OCI-LY3 (cell line): ENCODE measurements around the gene TTC39B.

Experiments
- H2AFZ ChIP-seq: fragments of 200-600, 300-600 bp; shearing (Covaris generic); 2 replicates; pipeline ENCODE4 v1.6.0; 2014; ENCODE audit warnings: antibody characterized with exemption, low read depth, low read length
- H3K27ac ChIP-seq: fragments of 200-600, 300-600 bp; sonication (generic); 2 replicates; pipeline ENCODE4 v1.5.1; 2014; ENCODE audit warnings: mild to moderate bottlenecking, low read length, moderate library complexity, mixed read lengths
- H3K27me3 ChIP-seq: fragments of 200-600, 300-600 bp; sonication (generic); 2 replicates; pipeline ENCODE4 v1.6.1; 2014; ENCODE audit warnings: low read depth, low read length, mixed read lengths
- H3K36me3 ChIP-seq: fragments of 200-600, 300-600 bp; sonication (generic); replicated peaks from 2 replicates; pipeline ENCODE3; 2014; ENCODE audit warnings: low read depth, low read length, mixed read lengths
- H3K4me1 ChIP-seq: fragments of 300-600, 200-600 bp; sonication (generic); 2 replicates; pipeline ENCODE4 v1.6.1; 2014; ENCODE audit warnings: low read length, mixed read lengths
- H3K4me2 ChIP-seq: fragments of 200-600, 300-600 bp; sonication (generic); 2 replicates; pipeline ENCODE4 v1.6.1; 2014; ENCODE audit warnings: low read length, mixed read lengths
- H3K4me3 ChIP-seq: fragments of 300-600, 200-600 bp; sonication (generic); 2 replicates; pipeline ENCODE4 v1.5.1; 2014; ENCODE audit warnings: antibody characterized with exemption, mild to moderate bottlenecking, low read length, moderate library complexity
- H3K79me2 ChIP-seq: fragments of 300-600, 200-600 bp; shearing (Covaris generic); 2 replicates; pipeline ENCODE4 v1.6.1; 2014; ENCODE audit warnings: mild to moderate bottlenecking, low read length, mixed read lengths
- H3K9ac ChIP-seq: fragments of 300-600, 200-600 bp; shearing (Covaris generic); 2 replicates; pipeline ENCODE4 v1.6.0; 2014; ENCODE audit warnings: mild to moderate bottlenecking, low read length, moderate library complexity
- H3K9me3 ChIP-seq: fragments of 200-600, 300-600 bp; shearing (Covaris generic); 2 replicates; pipeline ENCODE4 v1.6.1; 2014; ENCODE audit warnings: low read length, mixed read lengths; ENCODE audit not compliant: insufficient read depth
- H4K20me1 ChIP-seq: fragments of 200-600, 300-600 bp; sonication (generic); 2 replicates; pipeline ENCODE4 v1.6.1; 2016; ENCODE audit warnings: low read length, mixed read lengths; ENCODE audit not compliant: insufficient read depth
- EZH2phosphoT487 ChIP-seq: fragments of 200-600 bp; shearing (Covaris generic); IDR thresholded peaks from 2 replicates; pipeline ENCODE4 v1.6.1; 2018; ENCODE audit warnings: antibody characterized with exemption, mixed run types, low read depth
- TF ChIP-seq, protein P1 (sequence below): fragments of 200-600, 300-600 bp; sonication (generic); IDR thresholded peaks from 2 replicates; pipeline ENCODE4 v1.5.1; 2014; ENCODE audit warnings: antibody characterized with exemption, low read length, low read depth

Gene TTC39B

DNA sequence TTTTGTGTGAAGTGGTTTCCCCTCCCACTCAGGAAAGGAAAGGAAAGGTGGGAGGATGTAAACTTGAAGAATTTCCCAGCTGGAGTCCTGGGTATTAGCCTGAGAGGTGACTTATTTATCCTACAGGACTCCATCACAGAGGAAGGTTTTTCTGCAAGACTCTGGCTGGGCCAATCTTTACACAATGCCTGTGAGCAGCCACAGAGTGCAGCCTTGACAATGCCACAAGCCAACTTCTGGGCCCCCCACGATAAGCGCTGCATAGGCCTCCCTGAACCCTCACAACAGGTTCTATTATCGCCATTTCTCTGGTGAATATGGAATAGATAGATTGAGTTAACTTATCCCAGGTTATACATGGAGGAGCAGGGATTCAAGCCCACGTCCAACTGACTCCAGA is 12.4 kb downstream of the TTC39B start:
- no peak overlapping the region for H3K27ac ChIP-seq
- H3K27me3 ChIP-seq, result 0 out of 2 replicates have a peak, but pooled peaks cover 5% of the 10 kb centered on the region
- H4K20me1 ChIP-seq, result no peaks in the 10 kb centered on the region
- H2AFZ ChIP-seq, result no peak overlapping the region
- no peaks in the 10 kb centered on the region for H3K9me3 ChIP-seq
- H3K4me2 ChIP-seq, result no peak overlapping the region
- H3K4me3 ChIP-seq, result no peak overlapping the region
- TF ChIP-seq, protein P1, sequence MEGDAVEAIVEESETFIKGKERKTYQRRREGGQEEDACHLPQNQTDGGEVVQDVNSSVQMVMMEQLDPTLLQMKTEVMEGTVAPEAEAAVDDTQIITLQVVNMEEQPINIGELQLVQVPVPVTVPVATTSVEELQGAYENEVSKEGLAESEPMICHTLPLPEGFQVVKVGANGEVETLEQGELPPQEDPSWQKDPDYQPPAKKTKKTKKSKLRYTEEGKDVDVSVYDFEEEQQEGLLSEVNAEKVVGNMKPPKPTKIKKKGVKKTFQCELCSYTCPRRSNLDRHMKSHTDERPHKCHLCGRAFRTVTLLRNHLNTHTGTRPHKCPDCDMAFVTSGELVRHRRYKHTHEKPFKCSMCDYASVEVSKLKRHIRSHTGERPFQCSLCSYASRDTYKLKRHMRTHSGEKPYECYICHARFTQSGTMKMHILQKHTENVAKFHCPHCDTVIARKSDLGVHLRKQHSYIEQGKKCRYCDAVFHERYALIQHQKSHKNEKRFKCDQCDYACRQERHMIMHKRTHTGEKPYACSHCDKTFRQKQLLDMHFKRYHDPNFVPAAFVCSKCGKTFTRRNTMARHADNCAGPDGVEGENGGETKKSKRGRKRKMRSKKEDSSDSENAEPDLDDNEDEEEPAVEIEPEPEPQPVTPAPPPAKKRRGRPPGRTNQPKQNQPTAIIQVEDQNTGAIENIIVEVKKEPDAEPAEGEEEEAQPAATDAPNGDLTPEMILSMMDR, result no peak
- TF ChIP-seq EZH2phosphoT487, result no peak
- peaks cover 13% of the 10 kb centered on the region for H3K4me1 ChIP-seq
- no peak overlapping the region for H3K9ac ChIP-seq
- H3K79me2 ChIP-seq, result no peaks in the 10 kb centered on the region
- no peaks in the 10 kb centered on the region for H3K36me3 ChIP-seq

DNA sequence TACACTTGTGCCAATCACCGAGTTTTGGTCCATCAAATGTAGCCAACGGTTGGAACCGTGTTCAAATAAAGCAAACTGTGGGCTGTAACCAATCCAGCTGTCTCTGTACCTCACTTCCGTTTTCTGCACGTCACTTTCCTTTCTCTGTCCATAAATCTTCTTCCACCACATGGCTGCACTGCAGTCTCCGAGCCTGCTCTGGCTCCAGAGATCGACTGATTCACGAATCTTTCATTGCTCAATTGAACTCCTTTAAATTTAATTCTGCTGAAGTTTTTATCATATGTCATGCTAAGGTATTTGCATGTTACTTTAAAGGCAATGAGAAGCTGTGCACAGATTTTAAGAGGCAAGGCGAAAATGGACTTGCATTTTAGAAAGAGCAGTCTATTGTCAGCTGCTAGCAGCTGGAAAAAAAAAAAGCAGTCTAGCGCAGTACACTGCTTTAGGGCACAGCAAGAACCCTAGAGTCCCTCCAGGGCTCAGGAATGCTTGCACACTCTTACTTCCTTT is 13.2 kb downstream of the TTC39B start:
- no peaks in the 10 kb centered on the region for H3K36me3 ChIP-seq
- no peak overlapping the region for H3K4me3 ChIP-seq
- no peaks in the 10 kb centered on the region for H4K20me1 ChIP-seq
- no peak overlapping the region for H3K27ac ChIP-seq
- no peak overlapping the region for H2AFZ ChIP-seq
- H3K9me3 ChIP-seq, result no peaks in the 10 kb centered on the region
- TF ChIP-seq, protein P1, result no peak
- TF ChIP-seq EZH2phosphoT487, result no peak
- H3K4me2 ChIP-seq, result no peak overlapping the region
- H3K27me3 ChIP-seq, result 0 out of 2 replicates have a peak, but pooled peaks cover 5% of the 10 kb centered on the region
- no peak overlapping the region for H3K9ac ChIP-seq
- no peaks in the 10 kb centered on the region for H3K79me2 ChIP-seq
- H3K4me1 ChIP-seq, result peaks cover 9% of the 10 kb centered on the region

DNA sequence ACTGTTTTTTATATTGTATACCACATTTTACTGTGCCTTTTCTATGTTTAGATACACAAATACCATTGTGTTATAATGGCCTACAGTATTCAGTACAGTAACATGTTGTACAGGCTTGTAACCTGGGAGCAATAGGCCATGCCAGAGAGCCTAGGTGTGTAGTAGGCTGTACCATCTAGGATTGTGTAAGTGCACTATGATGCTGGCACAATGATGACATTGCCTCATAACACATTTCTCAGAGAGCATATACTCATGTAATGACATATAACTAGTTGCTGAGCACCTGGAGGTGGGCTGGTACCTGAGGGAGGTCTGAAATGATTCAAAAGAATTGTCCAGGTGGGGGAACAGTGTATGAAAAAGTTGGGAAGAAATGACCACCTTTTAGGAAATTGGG is 13.9 kb downstream of the TTC39B start:
- Histone ChIP-seq H3K4me1 (peaks cover 9% of the 10 kb centered on the region), H3K4me2 (no peak overlapping the region), H3K9ac (no peak overlapping the region), H3K79me2 (no peaks in the 10 kb centered on the region), H2AFZ (no peak overlapping the region), H4K20me1 (no peaks in the 10 kb centered on the region), H3K36me3 (no peaks in the 10 kb centered on the region), H3K4me3 (no peak overlapping the region), H3K9me3 (no peaks in the 10 kb centered on the region), H3K27me3 (0 out of 2 replicates have a peak, but pooled peaks cover 5% of the 10 kb centered on the region), H3K27ac (no peak overlapping the region)
- TF ChIP-seq, protein P1, result no peak
- no peak for TF ChIP-seq EZH2phosphoT487

DNA sequence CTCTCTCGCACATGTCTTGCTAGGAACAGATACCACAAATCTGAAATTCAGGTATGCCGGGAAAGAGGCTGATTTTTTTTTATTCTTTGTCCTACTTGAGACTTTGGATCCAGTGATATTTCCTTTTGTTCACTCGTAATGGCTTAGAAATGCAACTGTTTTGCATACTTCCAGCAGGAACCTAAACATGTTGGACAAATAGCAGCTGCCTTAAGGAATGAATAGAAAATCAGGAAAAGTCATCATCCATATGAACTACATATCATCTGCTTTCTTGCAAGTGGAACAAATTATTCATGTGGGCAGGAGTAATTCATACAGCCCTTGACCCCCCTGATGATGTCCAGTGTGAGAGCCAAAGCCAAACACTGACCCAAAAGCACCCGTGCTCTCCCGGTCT is 17.4 kb downstream of the TTC39B start:
- no peak for TF ChIP-seq EZH2phosphoT487
- TF ChIP-seq, protein P1, result no peak
- Histone ChIP-seq H3K79me2 (no peaks in the 10 kb centered on the region), H3K27me3 (0 out of 2 replicates have a peak, but pooled peaks cover 5% of the 10 kb centered on the region), H4K20me1 (no peaks in the 10 kb centered on the region), H2AFZ (no peak overlapping the region), H3K27ac (no peak overlapping the region), H3K9me3 (no peaks in the 10 kb centered on the region), H3K4me3 (no peak overlapping the region), H3K9ac (no peak overlapping the region), H3K36me3 (no peaks in the 10 kb centered on the region), H3K4me2 (no peak overlapping the region), H3K4me1 (no peaks in the 10 kb centered on the region)
